H1 (cell line): ENCODE results near the gene TP53I13. TPM values are rescaled to one million over a fixed set of nuclear protein-coding genes. Genes with fewer than 3 reads are reported as not detected.

ENCODE experiments used
- ASH2L ChIP-seq: fragments of 200-600, 300-600 bp; sonication (generic); IDR thresholded peaks from one replicate; pipeline ENCODE4 v1.7.1; 2017; ENCODE audit warnings: low read length
- BRCA1 ChIP-seq: IDR thresholded peaks from 2 replicates; pipeline ENCODE4 v1.6.1; 2012; ENCODE audit warnings: low read depth, low read length, improper control_type of control experiment
- CBX8 ChIP-seq: fragments of 300-800, 300-1000 bp; sonication (generic); IDR thresholded peaks from 2 replicates; pipeline ENCODE4 v1.7.1; 2016; ENCODE audit warnings: low read depth, low read length, borderline replicate concordance
- CEBPB ChIP-seq: IDR thresholded peaks from 2 replicates; pipeline ENCODE4 v1.6.1; 2012; ENCODE audit warnings: low read depth, low read length
- CHD2 ChIP-seq: IDR thresholded peaks from 2 replicates; pipeline ENCODE4 v1.6.1; 2012; ENCODE audit warnings: low read length, improper control_type of control experiment
- CTBP2 ChIP-seq: IDR thresholded peaks from 2 replicates; pipeline ENCODE4 v1.7.0; 2011; ENCODE audit warnings: borderline replicate concordance, mild to moderate bottlenecking, moderate library complexity, mixed read lengths, low read length; ENCODE audit not compliant: insufficient read depth, insufficient read length
- EGR1 ChIP-seq: IDR thresholded peaks from 2 replicates; pipeline ENCODE4 v1.6.1; 2011; ENCODE audit warnings: low read depth, low read length, borderline replicate concordance
- FOSL1 ChIP-seq: IDR thresholded peaks from 2 replicates; pipeline ENCODE4 v1.6.1; 2011; ENCODE audit warnings: mild to moderate bottlenecking, low read depth, low read length, moderate library complexity; ENCODE audit not compliant: insufficient read depth
- HDAC2 ChIP-seq, 2 experiments: fragments of 300-600 bp in 1 of 2; sonication (generic) in 1 of 2; IDR thresholded peaks; 2 replicates each; pipeline ENCODE4 v1.6.1; 2011 to 2012; ENCODE audit warnings: low read depth in 2 of 2, low read length in 2 of 2, mild to moderate bottlenecking in 2 of 2, moderate library complexity in 2 of 2, borderline replicate concordance in 1 of 2, inconsistent platforms in 1 of 2
- NANOG ChIP-seq: IDR thresholded peaks from 2 replicates; pipeline ENCODE4 v1.6.1; 2011; ENCODE audit warnings: low read length, low read depth, mild to moderate bottlenecking, inconsistent platforms; ENCODE audit not compliant: insufficient read depth, poor library complexity, severe bottlenecking
- NRF1 ChIP-seq: IDR thresholded peaks from 2 replicates; pipeline ENCODE4 v1.6.1; 2011; ENCODE audit warnings: mild to moderate bottlenecking, low read depth, low read length, improper control_type of control experiment
- RBBP5 ChIP-seq: IDR thresholded peaks from 2 replicates; pipeline ENCODE4 v1.7.1; 2012; ENCODE audit warnings: low read depth, mild to moderate bottlenecking, inconsistent platforms, low read length, moderate library complexity, borderline replicate concordance
- RFX5 ChIP-seq: IDR thresholded peaks from 2 replicates; pipeline ENCODE4 v1.6.1; 2011; ENCODE audit warnings: low read depth, low read length, improper control_type of control experiment, borderline replicate concordance
- RNF2 ChIP-seq: fragments of 200-900, 300-1000 bp; sonication (generic); IDR thresholded peaks from 2 replicates; pipeline ENCODE4 v1.7.1; 2016; ENCODE audit warnings: borderline replicate concordance, low read depth, mild to moderate bottlenecking, antibody characterized with exemption, low read length; ENCODE audit not compliant: poor library complexity, severe bottlenecking; ENCODE audit errors: missing control alignments
- SIN3A ChIP-seq, 2 experiments: IDR thresholded peaks in 1 of 2; conservative IDR thresholded peaks in 1 of 2; 2 replicates each; pipeline ENCODE4 v1.6.1; 2011 to 2012; ENCODE audit warnings: low read length in 2 of 2, improper control_type of control experiment in 1 of 2, low read depth in 1 of 2, mild to moderate bottlenecking in 1 of 2
- SIX5 ChIP-seq: IDR thresholded peaks from 2 replicates; pipeline ENCODE4 v1.6.1; 2011; ENCODE audit warnings: mild to moderate bottlenecking, low read depth, low read length
- SP2 ChIP-seq: IDR thresholded peaks from 2 replicates; pipeline ENCODE4 v1.6.1; 2012; ENCODE audit warnings: mild to moderate bottlenecking, low read length, inconsistent platforms
- TAF1 ChIP-seq: IDR thresholded peaks from 2 replicates; pipeline ENCODE4 v1.6.1; 2011; ENCODE audit warnings: mild to moderate bottlenecking, low read depth, low read length
- TEAD4 ChIP-seq: IDR thresholded peaks from 2 replicates; pipeline ENCODE4 v1.6.1; 2012; ENCODE audit warnings: low read depth, low read length, inconsistent platforms, mixed read lengths
- ZNF274 ChIP-seq: IDR thresholded peaks from 2 replicates; pipeline ENCODE4 v1.7.0; 2012; ENCODE audit warnings: low read length, borderline replicate concordance; ENCODE audit errors: extremely low read depth
- polyA plus RNA-seq, 7 experiments: library from polyadenylated mRNA; depleted of rRNA in 3 of 7; stranded (reverse) in 5 of 7; unstranded in 2 of 7; fragments of >200 nt in 5 of 7; fragments of 200-250 nt in 2 of 7; gene quantifications; 1 replicate in 5 of 7; 2 replicates in 1 of 7; 4 replicates in 1 of 7; pipeline versions ENCODE4 v1.2.1 to v1.2.3, GENCODE V29; 2011 to 2013; ENCODE audit warnings: missing spikeins in 2 of 7, mixed read lengths in 2 of 7
- total RNA-seq: library from RNA; stranded (reverse); fragmentation: NEBNext Ultra II Directional; extraction: Animal tissue kit (Norgen Biotek cat#: 25700); gene quantifications from 2 replicates; pipeline ENCODE4 v1.2.1, GENCODE V29; 2021
- TF ChIP-seq, protein P1 (sequence below): IDR thresholded peaks from 2 replicates; pipeline ENCODE4 v1.6.1; 2012; ENCODE audit warnings: inconsistent platforms

The TP53I13 gene
- total and polyA plus RNA-seq, 2 of the 8 experiments (the other 6 are each of a cell fraction or from before 2014, with no cell fraction given), result 22.4 to 35.7 TPM

DNA sequence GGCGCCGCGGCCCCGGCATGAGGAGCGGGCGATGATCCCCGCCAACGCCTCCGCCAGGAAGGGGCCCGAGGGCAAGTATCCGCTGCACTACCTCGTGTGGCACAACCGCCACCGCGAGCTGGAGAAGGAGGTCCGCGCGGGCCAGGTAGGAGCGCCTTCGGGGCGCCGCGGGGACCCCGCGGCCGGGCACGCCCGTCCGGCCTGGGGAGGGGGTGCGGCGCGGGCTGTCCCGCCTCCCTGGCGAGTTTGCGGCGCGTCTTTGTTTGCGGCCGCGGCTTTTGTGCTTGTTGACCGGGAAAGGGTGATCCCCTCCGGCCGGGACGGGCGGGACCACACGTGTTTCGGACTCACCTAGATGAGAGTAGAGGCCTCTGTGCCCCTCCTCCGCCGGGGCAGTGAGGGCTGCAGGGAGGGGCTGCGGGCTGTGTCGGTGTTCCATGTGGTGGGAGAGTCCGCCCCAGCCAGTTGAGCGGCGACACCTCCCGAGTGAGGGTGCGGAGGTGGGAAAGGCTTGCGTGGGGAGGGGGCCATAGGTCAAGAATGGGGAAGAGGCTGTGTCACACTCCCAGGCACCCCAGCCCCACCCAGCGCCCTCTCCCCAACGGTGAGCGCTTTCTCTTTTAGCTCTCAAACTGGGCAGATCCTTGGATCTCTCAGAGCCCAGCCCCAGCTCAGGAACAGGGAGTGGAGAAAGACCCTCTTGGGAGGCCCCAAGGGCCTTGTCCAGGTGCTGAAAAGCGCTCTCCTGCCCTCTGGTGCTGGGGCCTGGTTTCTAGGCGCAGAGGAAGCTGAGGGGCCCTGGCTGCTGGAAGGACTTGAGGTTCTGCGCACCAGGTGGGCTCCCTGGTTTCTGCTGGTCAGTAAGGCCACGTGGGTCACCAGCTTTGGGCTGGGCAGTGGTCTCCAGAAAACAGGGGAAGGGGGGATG is 25.4 kb downstream of the TP53I13 start (continued):
- TF ChIP-seq CBX8 (no peak), CHD2 (0 out of 2 replicates have a peak, but pooled peaks have one; percentile 9), BRCA1 (no peak), SP2 (no peak), TAF1 (no peak), RFX5 (no peak), SIX5 (no peak), FOSL1 (no peak), ASH2L (no peak), NANOG (no peak), EGR1 (no peak), ZNF274 (no peak), TEAD4 (no peak), CEBPB (no peak), CTBP2 (no peak), SIN3A (conservative IDR thresholded peaks at IDR 0.05 in 1 of 2, IDR thresholded peaks at IDR 0.05 in 1 of 2; ENCODE audit: low read depth in 1 of 2, low read length in 2 of 2) (peak; percentile 100), RBBP5 (no peak), RNF2 (no peak), NRF1 (no peak), HDAC2 (IDR thresholded peaks at IDR 0.05; ENCODE audit: borderline replicate concordance in 1 of 2, low read depth in 2 of 2, low read length in 2 of 2) (peak; percentile 99 to 100)
- TF ChIP-seq, protein P1, sequence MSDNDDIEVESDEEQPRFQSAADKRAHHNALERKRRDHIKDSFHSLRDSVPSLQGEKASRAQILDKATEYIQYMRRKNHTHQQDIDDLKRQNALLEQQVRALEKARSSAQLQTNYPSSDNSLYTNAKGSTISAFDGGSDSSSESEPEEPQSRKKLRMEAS, result peak; percentile 23; the same call in 1 of the 2 replicates
